Measurements from ENCODE around the gene DCDC2. TPM values are rescaled to one million over a fixed set of nuclear protein-coding genes. Genes with fewer than 3 reads are reported as not detected.

DCDC2 gene
- total RNA-seq, 4 donors from 2014 or later: 0.51 TPM; not detected in 3

GRCh38 chr6:24273096-24273870 is 84.6 kb downstream of the DCDC2 start:
- TF ChIP-seq CTCF (IDR thresholded peaks at IDR 0.05; ENCODE audit: low read depth): no peak

- TF ChIP-seq CTCF (IDR thresholded peaks at IDR 0.05; ENCODE audit: low read depth): no peak
Measured at GRCh38 chr6:24272553-24272952, 85.3 kb downstream of the DCDC2 start.

- TF ChIP-seq CTCF (IDR thresholded peaks at IDR 0.05; ENCODE audit: low read depth): no peak
Measured at GRCh38 chr6:24272148-24272547, 85.7 kb downstream of the DCDC2 start.

GRCh38 chr6:24270011-24270410 is 87.8 kb downstream of the DCDC2 start:
- no peak for TF ChIP-seq CTCF (IDR thresholded peaks at IDR 0.05; ENCODE audit: low read depth)

GRCh38 chr6:24257282-24257681 is 100.6 kb downstream of the DCDC2 start:
- TF ChIP-seq CTCF (IDR thresholded peaks at IDR 0.05; ENCODE audit: low read depth): no peak

- TF ChIP-seq CTCF (IDR thresholded peaks at IDR 0.05; ENCODE audit: low read depth): no peak
Measured at GRCh38 chr6:24255676-24256075, 102.2 kb downstream of the DCDC2 start.

- TF ChIP-seq CTCF (IDR thresholded peaks at IDR 0.05; ENCODE audit: low read depth): no peak
Measured at GRCh38 chr6:24253360-24253759, 104.5 kb downstream of the DCDC2 start.

Measured in subcutaneous adipose tissue (tissue), 4 donors.